Regular cardiac myocyte (primary cell): ENCODE results near the gene TASP1. TPM values are rescaled to one million over a fixed set of nuclear protein-coding genes. Genes with fewer than 3 reads are reported as not detected.

Experiments
- total RNA-seq: library from RNA; depleted of rRNA; stranded (reverse); fragments of >200 nt; gene quantifications from 2 replicates; pipeline ENCODE4 v1.2.3, GENCODE V29; 2014

TASP1 gene
- 9.0 and 13.5 TPM in 2 replicates for total RNA-seq

GRCh38 chr20:13638496-13639149 lies at the start of gene TASP1:
TASP1 (minus strand) TSS chr20:13638932; CDS start chr20:13630078, 8,854 bp downstream.

Other genes with a start within 250 kb of the TASP1 start
- 14.9 and 23.2 TPM in 2 replicates for gene ESF1, start 146.0 kb upstream of the TASP1 start, total RNA-seq
- 12.7 and 17.1 TPM in 2 replicates for gene NDUFAF5, start 146.1 kb upstream of the TASP1 start, total RNA-seq